Psoas muscle (tissue), 8 donors: ENCODE data around the gene IFFO2. TPM values are rescaled to one million over a fixed set of nuclear protein-coding genes. Genes with fewer than 3 reads are reported as not detected.

Source experiments
- ATAC-seq, 4 donors: fragments of 200-7000 bp; cut with Tn5 transposase; one replicate each; pipeline ENCODE4 v1.9.1; 2020; ENCODE audit warnings: moderate library complexity in 3 of 4, mild to moderate bottlenecking in 2 of 4
- DNase-seq, 2 donors: peaks; one replicate each; pipeline ENCODE4 v3.0.0-alpha.2; 2020
- H3K27ac ChIP-seq: fragments of 200-600 bp; one replicate; pipeline ENCODE4 v1.8.0; 2022
- H3K27me3 ChIP-seq, 3 donors: fragments of 200-600 bp in 1 of 3; one replicate each; pipeline versions ENCODE4 v1.6.1 to v1.8.0; 2013 to 2022; ENCODE audit warnings: low read length in 2 of 3, mild to moderate bottlenecking in 2 of 3, moderate library complexity in 1 of 3; ENCODE audit not compliant: insufficient read depth in 3 of 3
- H3K36me3 ChIP-seq, 2 donors: fragments of 200-600 bp in 1 of 2; one replicate each; pipeline versions ENCODE4 v1.6.1 to v1.8.0; 2013 to 2022; ENCODE audit warnings: low read depth in 1 of 2, mild to moderate bottlenecking in 1 of 2, moderate library complexity in 1 of 2; ENCODE audit not compliant: insufficient read depth in 1 of 2
- H3K4me1 ChIP-seq: fragments of 200-600 bp; one replicate; pipeline ENCODE4 v1.8.0; 2022
- H3K4me3 ChIP-seq: fragments of 200-600 bp; one replicate; pipeline ENCODE4 v1.8.0; 2022; ENCODE audit warnings: mild to moderate bottlenecking
- H3K9me3 ChIP-seq: fragments of 200-600 bp; one replicate; pipeline ENCODE4 v1.8.0; 2022
- CTCF ChIP-seq: fragments of 200-600 bp; IDR thresholded peaks from one replicate; pipeline ENCODE4 v1.8.0; 2022; ENCODE audit warnings: antibody characterized with exemption
- WGBS, 3 donors: extraction: QIAGEN DNeasy Blood & Tissue Kit; methylation state at CpG; one replicate each; pipeline versions ENCODE4 v1.1.6 to v1.1.7; 2013; 5-methylcytosine and 5-hydroxymethylcytosine counted together
- intact Hi-C, 2 donors: fragments of 100-400 bp; cut with DNase I; formaldehyde crosslinking; loops; one replicate each; pipeline versions ENCODE4 v1.11.0 to v1.14.2; 2022
- polyA plus RNA-seq, 3 donors: library from polyadenylated mRNA; stranded (reverse); fragments of 200-250 nt; gene quantifications; one replicate each; pipeline ENCODE4 v1.2.3, GENCODE V29; 2013
- total RNA-seq, 4 donors: library from RNA; stranded (reverse); fragmentation: NEBNext Ultra II Directional in 2 of 4; extraction: Animal tissue kit (Norgen Biotek cat#: 25700) in 2 of 4; gene quantifications; one replicate each; pipeline versions ENCODE4 v1.2.1 to v1.2.4, GENCODE V29; 2021 to 2023
- donor health status: healthy with polysubstance abuse.
- donor health status: DM: no; HTN: no; CAD: no; lungs with moderate emphysema.
- donor health status: Bipolar disorder and iron deficiency.
- donor health status: healthy.
- donor health status: DM: yes; HTN: yes; CAD: no.
- donor health status: DM: no; HTN: no; CAD: no.
- donor health status: DM: no; HTN: no; CAD: no.
- donor health status: DM: yes; HTN: yes; CAD: no.

Gene IFFO2
- total and polyA plus RNA-seq, 7 donors, result 0.94 to 14.0 (median 3.7) TPM

- no peaks in the 10 kb centered on the region for H3K9me3 ChIP-seq
- no peaks in the 10 kb centered on the region for H3K27me3 ChIP-seq
- ATAC-seq (no peak), DNase-seq (no peak)
- TF ChIP-seq CTCF, result no peak
- H3K4me3 ChIP-seq, result no peak overlapping the region
- WGBS, 3 donors, result 52 to 66% (median 58%) methylated on average over 8 of the region's 8 CpGs
- no peaks in the 10 kb centered on the region for H3K36me3 ChIP-seq
- intact Hi-C loops, result loop anchor here in 1 of 2 donors (10.0 kb wide), 1 partner anchor 123 kb away; no protein-coding TSS in a partner anchor
- H3K27ac ChIP-seq, result peak overlapping the region; percentile 74
- peaks cover 45% of the 10 kb centered on the region for H3K4me1 ChIP-seq
Observed at GRCh38 chr1:18951818-18952391, 4.6 kb downstream of the IFFO2 start.

- Histone ChIP-seq H3K36me3 (no peaks in the 10 kb centered on the region), H3K4me3 (peak overlapping the region; percentile 56), H3K27me3 (no peaks in the 10 kb centered on the region), H3K4me1 (peaks cover 45% of the 10 kb centered on the region), H3K9me3 (no peaks in the 10 kb centered on the region), H3K27ac (peak overlapping the region; percentile 74)
- TF ChIP-seq CTCF, result no peak
- ATAC-seq, result no peak
- 72 to 76% (median 73%) methylated on average over 9 of the region's 9 CpGs for WGBS, 3 donors
- DNase-seq, result no peak
- intact Hi-C loops, result loop anchor here in 1 of 2 donors (10.0 kb wide), 1 partner anchor 123 kb away; no protein-coding TSS in a partner anchor
Observed at GRCh38 chr1:18951416-18951815, 5.1 kb downstream of the IFFO2 start.

GRCh38 chr1:18950401-18951026, 6.0 kb downstream of the IFFO2 start:
- Histone ChIP-seq H3K36me3 (no peaks in the 10 kb centered on the region), H3K27me3 (no peaks in the 10 kb centered on the region), H3K9me3 (no peaks in the 10 kb centered on the region), H3K4me3 (peak overlapping the region; percentile 56), H3K4me1 (peaks cover 51% of the 10 kb centered on the region), H3K27ac (peak overlapping the region; percentile 74)
- ATAC-seq (peak in 2 of 4 donors; percentile 12 to 26), DNase-seq (peak; percentile 65 to 72)
- intact Hi-C loops, result loop anchor here (1.0 to 10.0 kb wide), 2 partner anchors 26 to 124 kb away; no protein-coding TSS in a partner anchor
- no peak for TF ChIP-seq CTCF
- 36 to 50% (median 48%) methylated on average over 19 of the region's 19 CpGs for WGBS, 3 donors

- H3K27me3 ChIP-seq, result no peaks in the 10 kb centered on the region
- peak overlapping the region; percentile 56 for H3K4me3 ChIP-seq
- WGBS, 3 donors, result 3 to 6% (median 5%) methylated on average over 20 to 22 of the region's 22 CpGs
- H3K9me3 ChIP-seq, result no peaks in the 10 kb centered on the region
- peaks cover 52% of the 10 kb centered on the region for H3K4me1 ChIP-seq
- ATAC-seq (peak; percentile 41 to 74 (median 62)), DNase-seq (peak; percentile 47 to 66)
- TF ChIP-seq CTCF, result no peak
- no peaks in the 10 kb centered on the region for H3K36me3 ChIP-seq
- H3K27ac ChIP-seq, result peak overlapping the region; percentile 74
- intact Hi-C loops, result loop anchor here (1.0 to 10.0 kb wide), 3 partner anchors 26 to 125 kb away; no protein-coding TSS in a partner anchor
Observed at GRCh38 chr1:18949686-18950400, 6.6 kb downstream of the IFFO2 start.
